Calu3 (cell line): ENCODE measurements around the gene PVR. TPM values are rescaled to one million over a fixed set of nuclear protein-coding genes. Genes with fewer than 3 reads are reported as not detected.
"Not testable (repeated sequence)": the region's sequence is repeated elsewhere in the genome, so short reads cannot be mapped to it uniquely, and the experiment has no call there.

Experiments
- BruUV-seq: library from RNA; stranded (reverse); fragments of 400-500 nt; replicated peaks from 2 replicates; lab custom pipeline; 2021; lab: Mats Ljungman, UMichigan
- CTCF ChIA-PET: fragments of 300-600 bp; sonication (Branson Sonifier 250); formaldehyde crosslinking; loops from one replicate; lab custom pipeline; 2022; ENCODE audit warnings: antibody characterized with exemption; lab: Charles Lee
- DNase-seq: peaks from one replicate; pipeline ENCODE4 v3.0.0; 2022
- H3K27ac Mint-ChIP-seq: one replicate; pipeline ENCODE4 v1.8.0; 2022; ENCODE audit warnings: mixed read lengths; ENCODE audit not compliant: unreplicated experiment
- H3K27me3 Mint-ChIP-seq: one replicate; pipeline ENCODE4 v1.8.0; 2022; ENCODE audit warnings: mixed read lengths; ENCODE audit not compliant: unreplicated experiment
- H3K36me3 Mint-ChIP-seq: one replicate; pipeline ENCODE4 v1.8.0; 2022; ENCODE audit warnings: mild to moderate bottlenecking, moderate library complexity, mixed read lengths; ENCODE audit not compliant: insufficient read depth, unreplicated experiment
- H3K4me1 Mint-ChIP-seq: one replicate; pipeline ENCODE4 v1.8.0; 2022; ENCODE audit warnings: mild to moderate bottlenecking, low read depth, mixed read lengths; ENCODE audit not compliant: unreplicated experiment
- H3K4me3 Mint-ChIP-seq: one replicate; pipeline ENCODE4 v1.8.0; 2022; ENCODE audit warnings: mild to moderate bottlenecking, low read depth, moderate library complexity, mixed read lengths; ENCODE audit not compliant: unreplicated experiment
- H3K9me3 Mint-ChIP-seq: one replicate; pipeline ENCODE4 v1.8.0; 2022; ENCODE audit warnings: low read depth, mixed read lengths; ENCODE audit not compliant: unreplicated experiment
- CTCF ChIP-seq: fragments of 200-600 bp; IDR thresholded peaks from one replicate; pipeline ENCODE4 v1.8.0; 2022; ENCODE audit warnings: antibody characterized with exemption; ENCODE audit not compliant: unreplicated experiment
- intact Hi-C: fragments of 100-400 bp; cut with micrococcal nuclease; formaldehyde crosslinking; loops from one replicate; pipeline ENCODE4 v1.10.0; 2022; ENCODE audit not compliant: unreplicated experiment
- total RNA-seq: library from RNA; stranded (reverse); gene quantifications from 2 replicates; pipeline ENCODE4 v1.2.3, GENCODE V29; 2022

PVR gene
- total RNA-seq, 1 experiment from 2014 or later = 215 TPM

- BruUV-seq = no TSS peak
- no peaks in the 10 kb centered on the region for H3K27me3 Mint-ChIP-seq
- peak overlapping the region; percentile 45 for H3K27ac Mint-ChIP-seq
- H3K9me3 Mint-ChIP-seq = no peaks in the 10 kb centered on the region
- CTCF ChIA-PET = interaction anchor here (0.8 to 1.1 kb wide), 2 partner anchors 9 to 13 kb away, joined by 3 to 4 read pairs; no protein-coding TSS in a partner anchor
- DNase-seq = no peak
- peaks cover 8% of the 10 kb centered on the region for H3K4me1 Mint-ChIP-seq
- intact Hi-C loops = no loop called here
- H3K36me3 Mint-ChIP-seq = peaks cover 80% of the 10 kb centered on the region
- no peak for TF ChIP-seq CTCF
- H3K4me3 Mint-ChIP-seq = no peak overlapping the region
Observed at GRCh38 chr19:44663996-44664395, 20.3 kb downstream of the PVR start.

- CTCF ChIA-PET = no interaction called here
- H3K9me3 Mint-ChIP-seq = no peaks in the 10 kb centered on the region
- intact Hi-C loops = no loop called here
- peak overlapping the region; percentile 77 for H3K27ac Mint-ChIP-seq
- H3K27me3 Mint-ChIP-seq = no peaks in the 10 kb centered on the region
- no TSS peak for BruUV-seq
- TF ChIP-seq CTCF = no peak
- no peak overlapping the region for H3K4me3 Mint-ChIP-seq
- peaks cover 16% of the 10 kb centered on the region for H3K4me1 Mint-ChIP-seq
- peaks cover 80% of the 10 kb centered on the region for H3K36me3 Mint-ChIP-seq
- no peak for DNase-seq
Observed at GRCh38 chr19:44664976-44665375, 21.3 kb downstream of the PVR start.

GRCh38 chr19:44666852-44667556 is 23.3 kb downstream of the PVR start:
- TF ChIP-seq CTCF = no peak

GRCh38 chr19:44668985-44669764 is 25.5 kb downstream of the PVR start:
- intact Hi-C loops = no loop called here
- Mint-ChIP-seq H3K36me3 (peaks cover 81% of the 10 kb centered on the region), H3K27me3 (no peaks in the 10 kb centered on the region), H3K4me1 (peaks cover 9% of the 10 kb centered on the region), H3K4me3 (no peak overlapping the region), H3K9me3 (no peaks in the 10 kb centered on the region), H3K27ac (peak overlapping the region; percentile 84)
- CTCF ChIA-PET = interaction anchor here (0.7 kb wide), 1 partner anchor 17 kb away, joined by 3 read pairs; no protein-coding TSS in a partner anchor
- no peak for TF ChIP-seq CTCF
- BruUV-seq = no TSS peak
- no peak for DNase-seq

More at GRCh38 chr19:44666852-44667556, 23.3 kb downstream of the PVR start:
- Mint-ChIP-seq H3K27ac (peak overlapping the region; percentile 77), H3K36me3 (peaks cover 81% of the 10 kb centered on the region), H3K9me3 (no peaks in the 10 kb centered on the region), H3K4me1 (peaks cover 16% of the 10 kb centered on the region), H3K27me3 (no peaks in the 10 kb centered on the region), H3K4me3 (no peak overlapping the region)
- no TSS peak for BruUV-seq
- intact Hi-C loops = no loop called here
- CTCF ChIA-PET = interaction anchor here (0.7 kb wide), 1 partner anchor 25 kb away, joined by 4 read pairs; no protein-coding TSS in a partner anchor
- DNase-seq = no peak

GRCh38 chr19:44670027-44670426 is 26.3 kb downstream of the PVR start:
- CTCF ChIA-PET = interaction anchor here (0.7 kb wide), 1 partner anchor 17 kb away, joined by 3 read pairs; no protein-coding TSS in a partner anchor
- TSS peak; percentile 5 for BruUV-seq
- H3K27me3 Mint-ChIP-seq, H3K4me1 Mint-ChIP-seq, intact Hi-C loops, H3K9me3 Mint-ChIP-seq, H3K4me3 Mint-ChIP-seq, DNase-seq: not testable (repeated sequence)
- H3K36me3 Mint-ChIP-seq = peaks cover 81% of the 10 kb centered on the region
- peak overlapping the region; percentile 84 for H3K27ac Mint-ChIP-seq
